DMS79 (cell line): Measurements from ENCODE around the gene SLC38A3.
"Not testable (repeated sequence)": the region's sequence is repeated elsewhere in the genome, so short reads cannot be mapped to it uniquely, and the experiment has no call there.

Source experiments
- DNase-seq: peaks from one replicate; lab custom pipeline; 2025; lab: John Stamatoyannopoulos, UW

SLC38A3 gene

GRCh38 chr3:50250514-50250913 lies 45.4 kb downstream of the SLC38A3 start:
- no peak for DNase-seq

- no peak for DNase-seq
Observed at GRCh38 chr3:50251220-50251619, 46.1 kb downstream of the SLC38A3 start.

- DNase-seq, result no peak
Observed at GRCh38 chr3:50254577-50255250, 49.6 kb downstream of the SLC38A3 start.

GRCh38 chr3:50255251-50255615 lies 50.2 kb downstream of the SLC38A3 start:
- peak; percentile 33 for DNase-seq

- no peak for DNase-seq
Observed at GRCh38 chr3:50256978-50257890, 52.2 kb downstream of the SLC38A3 start.

- no peak for DNase-seq
Observed at GRCh38 chr3:50258029-50258680, 53.1 kb downstream of the SLC38A3 start.

- DNase-seq, result no peak
Observed at GRCh38 chr3:50258979-50259378, 53.9 kb downstream of the SLC38A3 start.

- no peak for DNase-seq
Observed at GRCh38 chr3:50259432-50260026, 54.5 kb downstream of the SLC38A3 start.

- peak; percentile 43 for DNase-seq
Observed at GRCh38 chr3:50260027-50260941, 55.2 kb downstream of the SLC38A3 start.

GRCh38 chr3:50260942-50261441 lies 55.9 kb downstream of the SLC38A3 start:
- DNase-seq, result no peak

GRCh38 chr3:50261505-50261904 lies 56.4 kb downstream of the SLC38A3 start:
- DNase-seq, result no peak

GRCh38 chr3:50262200-50262599 lies 57.1 kb downstream of the SLC38A3 start:
- not testable (repeated sequence) for DNase-seq

GRCh38 chr3:50262778-50263177 lies 57.7 kb downstream of the SLC38A3 start:
- no peak for DNase-seq

- DNase-seq, result no peak
Observed at GRCh38 chr3:50263478-50264382, 58.7 kb downstream of the SLC38A3 start.

- no peak for DNase-seq
Observed at GRCh38 chr3:50264383-50264963, 59.4 kb downstream of the SLC38A3 start.

GRCh38 chr3:50264964-50265485 lies 60.0 kb downstream of the SLC38A3 start:
- no peak for DNase-seq

- DNase-seq, result no peak
Observed at GRCh38 chr3:50265571-50265970, 60.5 kb downstream of the SLC38A3 start.

- no peak for DNase-seq
Observed at GRCh38 chr3:50266017-50266416, 60.9 kb downstream of the SLC38A3 start.

GRCh38 chr3:50266836-50267235 lies 61.8 kb downstream of the SLC38A3 start:
- DNase-seq, result no peak
